Stimulated activated CD4-positive, alpha-beta T cell treated with anti-CD3 and anti-CD28 coated beads, Interleukin-12 subunit alpha, Interleukin-12 subunit beta, amount 100 ng/mL, for 48 hours (primary cell): ENCODE results near the gene PIR.

Experiments
- DNase-seq, 3 donors: peaks; one replicate each; pipeline ENCODE4 v3.0.0-alpha.2; 2020; ENCODE audit warnings: low read depth in 2 of 3, low spot score in 1 of 3

PIR gene

GRCh38 chrX:15350329-15350996 lies 142.7 kb downstream of the PIR start:
- DNase-seq, result no peak

- DNase-seq, result peak in 1 of 3 donors; percentile 31
These were observed 144.1 kb downstream of the PIR start for GRCh38 chrX:15349046-15349445.

GRCh38 chrX:15345976-15346375 lies 147.2 kb downstream of the PIR start:
- no peak for DNase-seq

GRCh38 chrX:15344106-15344505 lies 149.0 kb downstream of the PIR start:
- no peak for DNase-seq

GRCh38 chrX:15343075-15343476 lies 150.1 kb downstream of the PIR start:
- DNase-seq, result no peak

- DNase-seq, result no peak
These were observed 152.3 kb downstream of the PIR start for GRCh38 chrX:15340867-15341266.

- DNase-seq, result peak in 1 of 3 donors; percentile 11
These were observed 157.1 kb downstream of the PIR start for GRCh38 chrX:15336023-15336413.

- peak; percentile 72 to 87 (median 82) for DNase-seq
These were observed 157.8 kb downstream of the PIR start, which contains the start of gene PIGA for GRCh38 chrX:15335135-15336022. PIGA (minus strand) TSS chrX:15335523; CDS start chrX:15331930, 3,593 bp downstream.
